ENCODE data around the gene NTRK3.

The NTRK3 gene

GRCh38 chr15:88243895-88244787 lies 12.4 kb downstream of the NTRK3 start:
- TF ChIP-seq CTCF (conservative IDR thresholded peaks at IDR 0.05; ENCODE audit: control insufficient read depth, insufficient read depth, low read depth, low read length): peak; percentile 69
- peak; percentile 40 for DNase-seq (ENCODE audit: low read depth)
- H3K4me3 ChIP-seq (ENCODE audit: control insufficient read depth, low read depth, low read length): no peak overlapping the region

GRCh38 chr15:88242586-88243555 lies 13.7 kb downstream of the NTRK3 start:
- no peak overlapping the region for H3K4me3 ChIP-seq (ENCODE audit: control insufficient read depth, low read depth, low read length)
- no peak for TF ChIP-seq CTCF (conservative IDR thresholded peaks at IDR 0.05; ENCODE audit: control insufficient read depth, insufficient read depth, low read depth, low read length)
- DNase-seq (ENCODE audit: low read depth): no peak

- no peak for TF ChIP-seq CTCF (conservative IDR thresholded peaks at IDR 0.05; ENCODE audit: control insufficient read depth, insufficient read depth, low read depth, low read length)
- DNase-seq (ENCODE audit: low read depth): no peak
- H3K4me3 ChIP-seq (ENCODE audit: control insufficient read depth, low read depth, low read length): no peak overlapping the region
Measured at GRCh38 chr15:88241461-88241860, 15.1 kb downstream of the NTRK3 start.

- H3K4me3 ChIP-seq (ENCODE audit: control insufficient read depth, low read depth, low read length): no peak overlapping the region
- TF ChIP-seq CTCF (conservative IDR thresholded peaks at IDR 0.05; ENCODE audit: control insufficient read depth, insufficient read depth, low read depth, low read length): no peak
- no peak for DNase-seq (ENCODE audit: low read depth)
Measured at GRCh38 chr15:88241060-88241459, 15.5 kb downstream of the NTRK3 start.

GRCh38 chr15:88239594-88239993 lies 16.9 kb downstream of the NTRK3 start:
- no peak overlapping the region for H3K4me3 ChIP-seq (ENCODE audit: control insufficient read depth, low read depth, low read length)
- no peak for DNase-seq (ENCODE audit: low read depth)
- TF ChIP-seq CTCF (conservative IDR thresholded peaks at IDR 0.05; ENCODE audit: control insufficient read depth, insufficient read depth, low read depth, low read length): no peak

- H3K4me3 ChIP-seq (ENCODE audit: control insufficient read depth, low read depth, low read length): no peak overlapping the region
- DNase-seq (ENCODE audit: low read depth): peak; percentile 15
- TF ChIP-seq CTCF (conservative IDR thresholded peaks at IDR 0.05; ENCODE audit: control insufficient read depth, insufficient read depth, low read depth, low read length): no peak
Measured at GRCh38 chr15:88238618-88239430, 17.7 kb downstream of the NTRK3 start.

All from fibroblast of mammary gland (primary cell).